Bronchial epithelial cell (primary cell): ENCODE measurements around the gene UGT3A1. TPM values are rescaled to one million over a fixed set of nuclear protein-coding genes. Genes with fewer than 3 reads are reported as not detected.

ENCODE experiments used
- DNase-seq: peaks from one replicate; pipeline ENCODE4 v3.0.0-alpha.2; 2010; ENCODE audit warnings: low read depth
- FAIRE-seq: peaks from 2 replicates; lab custom pipeline; 2011; peaks lifted over from hg19 to GRCh38; lab: Jason Lieb, UNC
- H3K27me3 ChIP-seq: 2 replicates; pipeline ENCODE4 v1.5.1; 2011; ENCODE audit warnings: low read length; ENCODE audit not compliant: control insufficient read depth, insufficient read depth
- H3K36me3 ChIP-seq: 2 replicates; pipeline ENCODE4 v1.5.1; 2011; ENCODE audit warnings: low read length; ENCODE audit not compliant: control insufficient read depth, insufficient read depth
- H3K4me3 ChIP-seq: 2 replicates; pipeline ENCODE4 v1.5.1; 2011; ENCODE audit warnings: mild to moderate bottlenecking, low read depth, low read length, control low read depth
- total RNA-seq: library from RNA; depleted of rRNA; stranded (reverse); fragments of >200 nt; gene quantifications from 2 replicates; pipeline ENCODE4 v1.2.1, GENCODE V29; 2014
- TF ChIP-seq, protein P1 (sequence below): IDR thresholded peaks from 2 replicates; pipeline ENCODE4 v1.5.1; 2011; ENCODE audit warnings: mild to moderate bottlenecking, moderate library complexity, low read length, control low read depth, inconsistent platforms; ENCODE audit not compliant: insufficient read depth, severe bottlenecking

The UGT3A1 gene
- total RNA-seq, 1 donor from 2014 or later: not detected

DNA sequence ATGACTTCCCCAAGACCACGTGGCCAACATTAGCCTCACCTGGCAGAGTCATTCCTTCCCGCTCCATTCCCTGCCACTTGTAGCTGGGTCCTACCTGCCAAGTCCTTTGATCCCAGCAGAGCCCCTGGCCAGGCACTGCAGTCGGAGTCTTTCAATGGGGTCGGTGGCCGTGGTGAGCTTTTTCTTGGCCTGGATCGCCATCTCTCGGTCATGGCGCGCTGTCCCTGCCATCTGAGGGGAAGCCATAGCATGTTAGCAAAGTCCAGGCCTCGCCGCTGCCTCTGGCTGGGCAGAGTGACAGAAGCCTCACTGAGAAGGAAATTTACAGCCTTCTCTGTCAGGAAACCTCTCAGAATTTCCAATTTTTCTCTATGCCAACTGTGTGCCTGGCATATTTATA lies 70.3 kb downstream of the UGT3A1 start:
- TF ChIP-seq, protein P1, sequence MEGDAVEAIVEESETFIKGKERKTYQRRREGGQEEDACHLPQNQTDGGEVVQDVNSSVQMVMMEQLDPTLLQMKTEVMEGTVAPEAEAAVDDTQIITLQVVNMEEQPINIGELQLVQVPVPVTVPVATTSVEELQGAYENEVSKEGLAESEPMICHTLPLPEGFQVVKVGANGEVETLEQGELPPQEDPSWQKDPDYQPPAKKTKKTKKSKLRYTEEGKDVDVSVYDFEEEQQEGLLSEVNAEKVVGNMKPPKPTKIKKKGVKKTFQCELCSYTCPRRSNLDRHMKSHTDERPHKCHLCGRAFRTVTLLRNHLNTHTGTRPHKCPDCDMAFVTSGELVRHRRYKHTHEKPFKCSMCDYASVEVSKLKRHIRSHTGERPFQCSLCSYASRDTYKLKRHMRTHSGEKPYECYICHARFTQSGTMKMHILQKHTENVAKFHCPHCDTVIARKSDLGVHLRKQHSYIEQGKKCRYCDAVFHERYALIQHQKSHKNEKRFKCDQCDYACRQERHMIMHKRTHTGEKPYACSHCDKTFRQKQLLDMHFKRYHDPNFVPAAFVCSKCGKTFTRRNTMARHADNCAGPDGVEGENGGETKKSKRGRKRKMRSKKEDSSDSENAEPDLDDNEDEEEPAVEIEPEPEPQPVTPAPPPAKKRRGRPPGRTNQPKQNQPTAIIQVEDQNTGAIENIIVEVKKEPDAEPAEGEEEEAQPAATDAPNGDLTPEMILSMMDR: no peak
- H3K4me3 ChIP-seq: no peak overlapping the region
- H3K27me3 ChIP-seq: no peaks in the 10 kb centered on the region
- no peak for FAIRE-seq
- no peak for DNase-seq
- no peaks in the 10 kb centered on the region for H3K36me3 ChIP-seq

DNA sequence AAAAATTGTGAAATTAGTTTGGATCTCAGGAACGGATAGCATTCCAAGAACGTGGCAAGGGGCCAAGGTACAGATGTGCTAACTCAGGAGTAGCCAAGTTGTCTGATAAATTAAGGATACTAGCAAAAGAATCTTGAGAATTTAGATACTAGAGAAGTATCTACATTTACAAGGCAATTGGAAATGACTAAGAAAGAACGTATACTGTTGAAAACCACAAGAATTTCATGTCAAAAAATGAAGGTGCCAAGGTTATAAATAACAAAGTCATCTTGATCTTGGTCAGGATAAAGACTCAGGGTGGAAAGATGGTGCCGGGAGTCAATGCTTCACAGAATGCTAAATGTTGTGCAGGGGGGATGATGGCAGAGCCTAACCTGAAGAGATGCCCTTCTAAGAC lies 72.0 kb downstream of the UGT3A1 start:
- TF ChIP-seq, protein P1: no peak
- no peaks in the 10 kb centered on the region for H3K36me3 ChIP-seq
- DNase-seq (peak; percentile 10), FAIRE-seq (no peak)
- no peak overlapping the region for H3K4me3 ChIP-seq
- no peaks in the 10 kb centered on the region for H3K27me3 ChIP-seq

DNA sequence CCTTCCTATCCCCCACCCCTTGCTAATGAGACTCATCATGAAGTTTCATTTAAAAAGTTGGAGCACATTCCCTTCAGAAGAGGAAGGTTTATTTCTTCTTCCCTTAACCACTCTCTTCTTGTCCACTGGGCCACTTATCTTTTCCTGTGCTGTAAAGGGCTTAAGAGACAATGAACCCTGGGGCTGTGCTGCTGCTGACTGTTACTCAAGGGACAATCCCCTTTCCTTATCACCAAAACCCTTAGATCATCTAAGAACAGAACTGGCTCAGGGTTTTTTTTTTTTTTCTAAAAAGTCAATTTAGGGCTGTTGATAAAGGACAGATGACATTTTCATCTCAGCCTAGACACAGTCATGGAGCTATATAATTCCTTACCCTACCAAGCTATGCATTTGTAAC lies 82.4 kb downstream of the UGT3A1 start:
- TF ChIP-seq, protein P1: no peak
- Histone ChIP-seq H3K4me3 (no peak overlapping the region), H3K27me3 (no peaks in the 10 kb centered on the region), H3K36me3 (no peaks in the 10 kb centered on the region)
- no peak for FAIRE-seq
- DNase-seq: no peak

DNA sequence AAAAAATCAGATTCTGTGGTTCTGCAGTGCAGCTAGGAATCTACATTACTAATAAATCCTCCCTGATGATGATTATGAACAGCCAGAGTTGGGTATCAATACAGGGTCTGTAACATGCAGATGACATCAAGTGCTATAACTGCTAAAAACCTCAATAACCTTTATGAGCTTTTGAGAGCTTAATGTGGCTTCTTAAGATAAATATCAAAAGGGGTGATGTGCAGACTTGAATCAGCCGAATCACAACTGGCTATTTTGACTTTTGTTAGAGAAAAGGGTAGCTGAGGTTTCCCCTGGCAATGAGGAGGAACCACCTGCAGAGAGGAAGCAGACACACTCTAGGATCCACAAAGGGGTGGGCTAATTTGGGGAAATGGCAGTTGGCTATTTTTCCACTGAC lies 83.0 kb downstream of the UGT3A1 start:
- FAIRE-seq (no peak), DNase-seq (no peak)
- TF ChIP-seq, protein P1: no peak
- Histone ChIP-seq H3K36me3 (no peaks in the 10 kb centered on the region), H3K27me3 (no peaks in the 10 kb centered on the region), H3K4me3 (no peak overlapping the region)

DNA sequence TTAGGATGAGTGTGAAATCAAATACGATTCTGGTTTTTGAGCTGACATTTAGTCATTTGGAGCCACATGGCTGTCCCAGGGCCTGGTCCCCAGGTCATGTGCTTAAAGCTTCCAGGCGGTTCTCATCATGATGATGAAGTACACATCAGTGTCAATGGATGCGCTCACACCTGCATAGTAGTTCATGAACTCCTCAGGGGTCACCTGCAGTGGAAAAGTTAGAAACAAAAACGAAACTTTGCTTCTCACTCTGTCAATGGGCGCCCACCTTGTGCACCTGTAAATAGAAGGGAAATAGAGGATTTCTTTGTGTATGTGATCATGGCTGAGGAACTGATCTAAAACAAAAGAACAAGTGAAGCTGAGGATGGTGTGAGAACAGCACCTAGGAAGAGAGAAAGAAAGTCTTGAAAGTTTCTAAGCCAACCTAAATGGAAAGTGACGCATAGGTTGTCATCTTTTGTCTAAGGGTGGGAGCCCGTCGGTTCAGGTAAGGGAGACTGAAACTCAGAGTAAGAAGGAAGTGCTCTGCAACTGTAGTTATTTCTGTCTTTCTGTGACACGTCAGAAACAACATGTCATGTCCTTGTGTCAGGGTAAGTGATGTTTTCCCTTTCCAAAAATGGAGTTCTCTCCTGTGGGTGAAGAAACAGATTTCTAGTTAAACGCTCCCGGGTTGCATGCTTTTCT lies 86.6 kb downstream of the UGT3A1 start:
- Histone ChIP-seq H3K36me3 (no peaks in the 10 kb centered on the region), H3K4me3 (no peak overlapping the region), H3K27me3 (no peaks in the 10 kb centered on the region)
- FAIRE-seq: no peak
- TF ChIP-seq, protein P1: no peak
- no peak for DNase-seq

DNA sequence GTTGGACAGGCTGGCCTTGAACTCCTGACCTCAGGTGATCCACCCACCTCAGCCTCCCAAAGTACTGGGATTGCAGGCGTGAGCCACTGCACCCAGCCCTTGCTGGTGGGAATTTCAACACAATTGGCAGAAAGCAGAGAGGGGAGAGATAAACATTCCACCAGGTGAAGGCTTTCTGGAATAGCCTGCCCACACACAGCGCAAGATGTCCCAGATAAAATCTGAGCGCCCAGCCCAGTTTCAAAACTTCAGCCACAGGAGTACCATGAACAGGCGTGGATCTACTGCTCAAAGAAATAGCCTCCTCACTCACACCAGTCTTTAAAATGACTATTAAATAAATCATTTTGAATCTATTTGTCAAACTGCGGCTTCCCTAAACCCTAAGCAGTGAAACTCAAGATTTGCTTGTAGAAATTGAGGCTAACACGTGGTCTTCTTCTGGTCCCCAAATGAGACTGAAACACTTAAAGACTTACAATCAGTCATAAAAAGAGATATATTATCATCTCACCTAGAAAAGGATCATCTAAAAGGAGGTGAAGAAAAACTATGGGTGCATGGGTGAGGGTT lies 87.5 kb downstream of the UGT3A1 start:
- H3K36me3 ChIP-seq: no peaks in the 10 kb centered on the region
- TF ChIP-seq, protein P1: no peak
- H3K4me3 ChIP-seq: no peak overlapping the region
- no peaks in the 10 kb centered on the region for H3K27me3 ChIP-seq
- FAIRE-seq (no peak), DNase-seq (no peak)
